HG03457 (cell line): Measurements from ENCODE around the gene ANHX.
A peak's percentile ranks its signal among the peaks of the same experiment; 100 is the strongest.

Experiments used
- ATAC-seq: cut with Tn5 transposase; IDR thresholded peaks from one replicate; pipeline ENCODE4 v1.9.1; 2021; ENCODE audit warnings: moderate number of reproducible peaks; ENCODE audit not compliant: unreplicated experiment

The ANHX gene

GRCh38 chr12:133203344-133204263, 32.1 kb downstream of the ANHX start:
- no peak for ATAC-seq

- ATAC-seq, result no peak
Observed at GRCh38 chr12:133202493-133203343, 33.0 kb downstream of the ANHX start.

GRCh38 chr12:133201888-133202287, 33.8 kb downstream of the ANHX start:
- ATAC-seq, result no peak

GRCh38 chr12:133192847-133193246, 42.8 kb downstream of the ANHX start:
- ATAC-seq, result no peak

GRCh38 chr12:133190176-133190575, 45.5 kb downstream of the ANHX start:
- ATAC-seq, result no peak

- peak; percentile 92 for ATAC-seq
Observed at GRCh38 chr12:133181238-133181959, 54.3 kb downstream of the ANHX start, which contains the start of gene ZNF268. Gene ZNF268, plus strand, starts transcription at chr12:133181495. Its CDS starts 503 bp downstream, at chr12:133181998.

- no peak for ATAC-seq
Observed at GRCh38 chr12:133180669-133181068, 55.0 kb downstream of the ANHX start.

GRCh38 chr12:133174901-133175300, 60.8 kb downstream of the ANHX start:
- ATAC-seq, result no peak

GRCh38 chr12:133172491-133172890, 63.2 kb downstream of the ANHX start:
- no peak for ATAC-seq
